ENCODE results near the gene TRUB1. TPM values are rescaled to one million over a fixed set of nuclear protein-coding genes. Genes with fewer than 3 reads are reported as not detected.

The TRUB1 gene
- total and polyA plus RNA-seq, 2 donors from 2014 or later = 11.5 to 17.1 TPM

- no peak overlapping the region for H3K9ac ChIP-seq (ENCODE audit: low read length in 3 of 3)
- TF ChIP-seq CTCF (IDR thresholded peaks at IDR 0.05; ENCODE audit: borderline replicate concordance, extremely low read depth, insufficient read depth) = no peak
- no peaks in the 10 kb centered on the region for H3K36me3 ChIP-seq (ENCODE audit: control insufficient read depth in 2 of 3, insufficient read depth in 3 of 3, low read length in 3 of 3)
- no peaks in the 10 kb centered on the region for H3K27me3 ChIP-seq (ENCODE audit: control insufficient read depth, insufficient read depth, low read length)
- intact Hi-C loops (cut with DNase I) = no loop called here
- no peak for DNase-seq
- no peak for FAIRE-seq
- H3K4me3 ChIP-seq (ENCODE audit: low read length in 3 of 3) = no peak overlapping the region
- H3K4me1 ChIP-seq (ENCODE audit: control insufficient read depth in 2 of 3, insufficient read depth in 2 of 3, low read depth in 1 of 3, low read length in 3 of 3) = no peaks in the 10 kb centered on the region
- H3K27ac ChIP-seq (ENCODE audit: low read depth in 2 of 2, low read length in 2 of 2) = no peak overlapping the region
- H3K9me3 ChIP-seq (ENCODE audit: control insufficient read depth in 2 of 3, insufficient read depth in 1 of 3, low read length in 3 of 3) = no peaks in the 10 kb centered on the region
Observed at GRCh38 chr10:115026056-115026745, 88.2 kb downstream of the TRUB1 start.

- no peaks in the 10 kb centered on the region for H3K4me1 ChIP-seq (ENCODE audit: control insufficient read depth in 2 of 3, insufficient read depth in 2 of 3, low read depth in 1 of 3, low read length in 3 of 3)
- no peaks in the 10 kb centered on the region for H3K27me3 ChIP-seq (ENCODE audit: control insufficient read depth, insufficient read depth, low read length)
- H3K9me3 ChIP-seq (ENCODE audit: control insufficient read depth in 2 of 3, insufficient read depth in 1 of 3, low read length in 3 of 3) = no peaks in the 10 kb centered on the region
- TF ChIP-seq CTCF (IDR thresholded peaks at IDR 0.05; ENCODE audit: borderline replicate concordance, extremely low read depth, insufficient read depth) = no peak
- H3K27ac ChIP-seq (ENCODE audit: low read depth in 2 of 2, low read length in 2 of 2) = no peak overlapping the region
- FAIRE-seq (no peak), DNase-seq (no peak)
- no peak overlapping the region for H3K9ac ChIP-seq (ENCODE audit: low read length in 3 of 3)
- intact Hi-C loops (cut with DNase I) = no loop called here
- no peaks in the 10 kb centered on the region for H3K36me3 ChIP-seq (ENCODE audit: control insufficient read depth in 2 of 3, insufficient read depth in 3 of 3, low read length in 3 of 3)
- no peak overlapping the region for H3K4me3 ChIP-seq (ENCODE audit: low read length in 3 of 3)
Observed at GRCh38 chr10:115026746-115027140, 88.7 kb downstream of the TRUB1 start.

Other genes with a start within 250 kb of the TRUB1 start
- 26.2 TPM for gene FHIP2A, start 116.4 kb upstream of the TRUB1 start, total RNA-seq
- 5.2 TPM for gene FHIP2A, start 116.4 kb upstream of the TRUB1 start, polyA plus RNA-seq (ENCODE audit: insufficient read depth, low read depth, low replicate concordance)
- gene ATRNL1, start 155.2 kb downstream of the TRUB1 start, total RNA-seq = 7.1 TPM
- gene ATRNL1, start 155.2 kb downstream of the TRUB1 start, polyA plus RNA-seq (ENCODE audit: insufficient read depth, low read depth, low replicate concordance) = 2.4 TPM

Data from kidney (tissue), 14 donors.